K562 (cell line): ENCODE measurements around the gene GPN3. TPM values are rescaled to one million over a fixed set of nuclear protein-coding genes. Genes with fewer than 3 reads are reported as not detected.

Source experiments
- BDP1 ChIP-seq: IDR thresholded peaks from 3 replicates; pipeline ENCODE4 v1.6.1; 2011; ENCODE audit not compliant: insufficient read length, insufficient read depth
- ESRRB ChIP-seq: fragments of 250-450 bp; sonication (Bioruptor Pico); IDR thresholded peaks from 2 replicates; pipeline ENCODE4 v1.5.0; 2020; ENCODE audit warnings: mild to moderate bottlenecking, moderate library complexity, borderline replicate concordance
- FIP1L1 ChIP-seq: fragments of 200-400 bp; formaldehyde crosslinking; IDR thresholded peaks from 2 replicates; pipeline ENCODE4 v1.6.1; 2018; ENCODE audit warnings: mild to moderate bottlenecking, low read depth, low read length; ENCODE audit not compliant: poor library complexity, severe bottlenecking
- GTF2E2 ChIP-seq: fragments of 200-800 bp; sonication (Bioruptor generic); IDR thresholded peaks from 2 replicates; pipeline ENCODE4 v1.6.1; 2016; ENCODE audit warnings: missing genetic modification characterization, missing compliant biosample characterization
- HNRNPUL1 ChIP-seq: fragments of 200-400 bp; formaldehyde crosslinking; IDR thresholded peaks from 2 replicates; pipeline ENCODE4 v1.6.1; 2017; ENCODE audit warnings: low read length
- IRF2 ChIP-seq: sonication (generic); formaldehyde crosslinking; IDR thresholded peaks from 2 replicates; pipeline ENCODE4 v1.8.1; 2022; ENCODE audit warnings: mild to moderate bottlenecking, missing genetic modification reagents
- NFRKB ChIP-seq: fragments of 450-650 bp; IDR thresholded peaks from 2 replicates; pipeline ENCODE4 v1.6.1; 2016; ENCODE audit warnings: low read depth
- PHF20 ChIP-seq: fragments of 450-650 bp; IDR thresholded peaks from 2 replicates; pipeline ENCODE4 v1.6.1; 2018; ENCODE audit not compliant: partially characterized antibody
- SREBF1 ChIP-seq: fragments of 150-350 bp; IDR thresholded peaks from 2 replicates; pipeline ENCODE4 v1.6.1; 2014; ENCODE audit warnings: antibody characterized with exemption, low read depth, low read length, borderline replicate concordance
- TRIM28 ChIP-seq: fragments of 450-650 bp; IDR thresholded peaks from 2 replicates; pipeline ENCODE4 v1.6.1; 2017
- ZNF263 ChIP-seq: sonication (generic); formaldehyde crosslinking; IDR thresholded peaks from 2 replicates; pipeline ENCODE4 v1.8.0; 2022; ENCODE audit warnings: mild to moderate bottlenecking, missing genetic modification reagents, borderline replicate concordance
- ZNF561 ChIP-seq: fragments of 450-650 bp; formaldehyde crosslinking; conservative IDR thresholded peaks from 2 replicates; pipeline ENCODE4 v1.4.0; 2020; ENCODE audit warnings: mild to moderate bottlenecking, moderate library complexity
- polyA plus RNA-seq, 8 experiments: library from polyadenylated mRNA; depleted of rRNA in 4 of 8; stranded (reverse) in 5 of 8; unstranded in 3 of 8; fragments of >200 nt; fragmentation: Nextera tagmentation in 2 of 8; fragmentation: Illumina TruSeq in 1 of 8; extraction: Ambion mirVana in 2 of 8; extraction: Trizol in 1 of 8; gene quantifications; 2 replicates each; pipeline versions ENCODE4 v1.2.1 to v1.2.3, GENCODE V29; 2011 to 2014; ENCODE audit warnings: inconsistent platforms in 1 of 8, missing spikeins in 1 of 8
- total RNA-seq, 7 experiments: library from RNA; depleted of rRNA in 6 of 7; stranded (reverse); fragments of >200 nt in 6 of 7; fragmentation: Illumina TruSeq in 2 of 7; extraction: Trizol in 2 of 7; gene quantifications; 2 replicates each; pipeline versions ENCODE4 v1.2.1 to v1.2.3, GENCODE V29; 2011 to 2021; ENCODE audit warnings: low replicate concordance in 1 of 7
- TF ChIP-seq, protein P1 (sequence below): fragments of 450-650 bp; IDR thresholded peaks from 2 replicates; pipeline ENCODE4 v1.6.1; 2017; ENCODE audit warnings: antibody characterized with exemption, mild to moderate bottlenecking
- TF ChIP-seq, protein P2 (sequence below): fragments of 450-650 bp; IDR thresholded peaks from 2 replicates; pipeline ENCODE4 v1.6.1; 2017; ENCODE audit warnings: mild to moderate bottlenecking, moderate library complexity
- TF ChIP-seq, protein P3 (sequence below): fragments of 450-650 bp; conservative IDR thresholded peaks from 2 replicates; pipeline ENCODE4 v1.6.1; 2016; ENCODE audit warnings: missing genetic modification characterization, low read depth, mild to moderate bottlenecking, missing compliant biosample characterization, moderate library complexity
- TF ChIP-seq, protein P4 (sequence below), 2 experiments: fragments of 450-650 bp in 1 of 2; sonication (generic) in 1 of 2; formaldehyde crosslinking; conservative IDR thresholded peaks; 2 replicates each; pipeline versions ENCODE4 v1.4.0 to v1.8.1; 2020 to 2022; ENCODE audit warnings: mild to moderate bottlenecking in 1 of 2, missing genetic modification reagents in 1 of 2
- TF ChIP-seq, protein P5 (sequence below): fragments of 250-450 bp; sonication (Bioruptor Pico); IDR thresholded peaks from 2 replicates; pipeline ENCODE4 v1.5.0; 2022; ENCODE audit warnings: mild to moderate bottlenecking

GPN3 gene
- total and polyA plus RNA-seq, 9 of the 15 experiments (the other 6 are each of a cell fraction or from before 2014, with no cell fraction given), result 35.8 to 123 (median 64.2) TPM

DNA sequence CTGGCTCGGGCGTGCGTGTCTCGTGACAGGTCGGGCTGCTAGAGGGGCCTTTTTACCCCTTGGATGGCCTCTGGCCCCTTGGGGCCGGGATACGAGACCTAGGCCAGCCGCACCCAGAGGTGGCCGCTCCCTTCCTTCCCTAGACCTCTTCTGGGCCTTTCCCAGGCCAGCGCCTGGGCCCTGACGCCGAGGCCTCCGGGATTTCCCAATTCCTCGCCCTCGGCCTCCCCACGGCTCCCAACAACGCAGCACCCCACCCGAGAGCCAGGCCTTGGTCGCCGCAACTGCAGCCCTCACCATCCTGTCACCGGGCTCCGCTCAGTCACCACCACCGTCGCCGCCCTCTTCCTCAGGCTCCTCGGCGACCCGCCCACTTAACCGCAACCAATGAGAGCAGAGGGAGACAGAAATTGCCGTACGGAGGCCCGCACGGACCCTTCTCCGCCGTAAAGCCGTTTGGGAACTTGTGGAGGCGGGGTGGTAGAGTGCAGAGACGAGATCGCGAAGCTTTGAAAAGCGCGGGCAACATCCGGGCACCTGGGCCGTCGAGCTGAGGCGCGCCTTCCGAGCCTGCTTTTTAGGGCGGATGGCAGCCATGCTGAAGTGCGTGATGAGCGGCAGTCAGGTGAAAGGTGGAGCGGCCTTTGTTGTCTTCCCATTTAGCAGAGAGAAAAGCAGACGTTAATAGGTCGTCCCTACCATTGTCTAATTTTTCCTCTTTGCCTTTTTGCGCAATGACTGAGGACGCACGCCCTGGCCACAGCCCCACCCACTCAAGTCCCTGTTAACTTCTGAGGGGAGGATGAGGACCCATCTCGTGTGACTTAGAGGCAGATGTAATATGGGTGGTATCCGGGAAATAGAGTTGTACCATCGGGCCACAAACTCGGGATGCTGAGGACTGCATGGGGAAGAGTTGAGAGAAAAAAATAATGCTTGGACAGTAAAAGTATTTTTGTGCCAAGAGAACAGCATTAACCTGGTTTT is 34.0 kb upstream of the GPN3 start, which contains the start of the genes RAD9B and VPS29 (continued):
- TF ChIP-seq, protein P1, sequence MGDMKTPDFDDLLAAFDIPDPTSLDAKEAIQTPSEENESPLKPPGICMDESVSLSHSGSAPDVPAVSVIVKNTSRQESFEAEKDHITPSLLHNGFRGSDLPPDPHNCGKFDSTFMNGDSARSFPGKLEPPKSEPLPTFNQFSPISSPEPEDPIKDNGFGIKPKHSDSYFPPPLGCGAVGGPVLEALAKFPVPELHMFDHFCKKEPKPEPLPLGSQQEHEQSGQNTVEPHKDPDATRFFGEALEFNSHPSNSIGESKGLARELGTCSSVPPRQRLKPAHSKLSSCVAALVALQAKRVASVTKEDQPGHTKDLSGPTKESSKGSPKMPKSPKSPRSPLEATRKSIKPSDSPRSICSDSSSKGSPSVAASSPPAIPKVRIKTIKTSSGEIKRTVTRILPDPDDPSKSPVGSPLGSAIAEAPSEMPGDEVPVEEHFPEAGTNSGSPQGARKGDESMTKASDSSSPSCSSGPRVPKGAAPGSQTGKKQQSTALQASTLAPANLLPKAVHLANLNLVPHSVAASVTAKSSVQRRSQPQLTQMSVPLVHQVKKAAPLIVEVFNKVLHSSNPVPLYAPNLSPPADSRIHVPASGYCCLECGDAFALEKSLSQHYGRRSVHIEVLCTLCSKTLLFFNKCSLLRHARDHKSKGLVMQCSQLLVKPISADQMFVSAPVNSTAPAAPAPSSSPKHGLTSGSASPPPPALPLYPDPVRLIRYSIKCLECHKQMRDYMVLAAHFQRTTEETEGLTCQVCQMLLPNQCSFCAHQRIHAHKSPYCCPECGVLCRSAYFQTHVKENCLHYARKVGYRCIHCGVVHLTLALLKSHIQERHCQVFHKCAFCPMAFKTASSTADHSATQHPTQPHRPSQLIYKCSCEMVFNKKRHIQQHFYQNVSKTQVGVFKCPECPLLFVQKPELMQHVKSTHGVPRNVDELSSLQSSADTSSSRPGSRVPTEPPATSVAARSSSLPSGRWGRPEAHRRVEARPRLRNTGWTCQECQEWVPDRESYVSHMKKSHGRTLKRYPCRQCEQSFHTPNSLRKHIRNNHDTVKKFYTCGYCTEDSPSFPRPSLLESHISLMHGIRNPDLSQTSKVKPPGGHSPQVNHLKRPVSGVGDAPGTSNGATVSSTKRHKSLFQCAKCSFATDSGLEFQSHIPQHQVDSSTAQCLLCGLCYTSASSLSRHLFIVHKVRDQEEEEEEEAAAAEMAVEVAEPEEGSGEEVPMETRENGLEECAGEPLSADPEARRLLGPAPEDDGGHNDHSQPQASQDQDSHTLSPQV, result peak; percentile 100
- TF ChIP-seq, protein P2, sequence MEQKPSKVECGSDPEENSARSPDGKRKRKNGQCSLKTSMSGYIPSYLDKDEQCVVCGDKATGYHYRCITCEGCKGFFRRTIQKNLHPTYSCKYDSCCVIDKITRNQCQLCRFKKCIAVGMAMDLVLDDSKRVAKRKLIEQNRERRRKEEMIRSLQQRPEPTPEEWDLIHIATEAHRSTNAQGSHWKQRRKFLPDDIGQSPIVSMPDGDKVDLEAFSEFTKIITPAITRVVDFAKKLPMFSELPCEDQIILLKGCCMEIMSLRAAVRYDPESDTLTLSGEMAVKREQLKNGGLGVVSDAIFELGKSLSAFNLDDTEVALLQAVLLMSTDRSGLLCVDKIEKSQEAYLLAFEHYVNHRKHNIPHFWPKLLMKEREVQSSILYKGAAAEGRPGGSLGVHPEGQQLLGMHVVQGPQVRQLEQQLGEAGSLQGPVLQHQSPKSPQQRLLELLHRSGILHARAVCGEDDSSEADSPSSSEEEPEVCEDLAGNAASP, result no peak
- no peak for TF ChIP-seq TRIM28
- TF ChIP-seq, protein P3, sequence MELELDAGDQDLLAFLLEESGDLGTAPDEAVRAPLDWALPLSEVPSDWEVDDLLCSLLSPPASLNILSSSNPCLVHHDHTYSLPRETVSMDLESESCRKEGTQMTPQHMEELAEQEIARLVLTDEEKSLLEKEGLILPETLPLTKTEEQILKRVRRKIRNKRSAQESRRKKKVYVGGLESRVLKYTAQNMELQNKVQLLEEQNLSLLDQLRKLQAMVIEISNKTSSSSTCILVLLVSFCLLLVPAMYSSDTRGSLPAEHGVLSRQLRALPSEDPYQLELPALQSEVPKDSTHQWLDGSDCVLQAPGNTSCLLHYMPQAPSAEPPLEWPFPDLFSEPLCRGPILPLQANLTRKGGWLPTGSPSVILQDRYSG, result peak; percentile 96
- TF ChIP-seq ESRRB (CRISPR knock-in tag), result no peak
- peak; percentile 64; the same call in 1 of the 2 replicates for TF ChIP-seq ZNF263 (CRISPR knock-in tag)
- no peak; the same call in 1 of the 2 replicates for TF ChIP-seq ZNF561 (CRISPR knock-in tag)
- no peak for TF ChIP-seq HNRNPUL1
- TF ChIP-seq NFRKB, result peak; percentile 94
- TF ChIP-seq FIP1L1, result peak; percentile 57
- TF ChIP-seq IRF2 (CRISPR knock-in tag), result no peak
- no peak for TF ChIP-seq BDP1
- peak; percentile 51 for TF ChIP-seq GTF2E2 (tag)
- TF ChIP-seq PHF20, result peak; percentile 49
- TF ChIP-seq SREBF1, result no peak
- TF ChIP-seq, protein P4, sequence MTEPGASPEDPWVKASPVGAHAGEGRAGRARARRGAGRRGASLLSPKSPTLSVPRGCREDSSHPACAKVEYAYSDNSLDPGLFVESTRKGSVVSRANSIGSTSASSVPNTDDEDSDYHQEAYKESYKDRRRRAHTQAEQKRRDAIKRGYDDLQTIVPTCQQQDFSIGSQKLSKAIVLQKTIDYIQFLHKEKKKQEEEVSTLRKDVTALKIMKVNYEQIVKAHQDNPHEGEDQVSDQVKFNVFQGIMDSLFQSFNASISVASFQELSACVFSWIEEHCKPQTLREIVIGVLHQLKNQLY (CRISPR knock-in tag; conservative IDR thresholded peaks at IDR 0.05), result peak in 1 of 2 experiments; percentile 95; a peak in 2 of 4 replicates
- TF ChIP-seq, protein P5, sequence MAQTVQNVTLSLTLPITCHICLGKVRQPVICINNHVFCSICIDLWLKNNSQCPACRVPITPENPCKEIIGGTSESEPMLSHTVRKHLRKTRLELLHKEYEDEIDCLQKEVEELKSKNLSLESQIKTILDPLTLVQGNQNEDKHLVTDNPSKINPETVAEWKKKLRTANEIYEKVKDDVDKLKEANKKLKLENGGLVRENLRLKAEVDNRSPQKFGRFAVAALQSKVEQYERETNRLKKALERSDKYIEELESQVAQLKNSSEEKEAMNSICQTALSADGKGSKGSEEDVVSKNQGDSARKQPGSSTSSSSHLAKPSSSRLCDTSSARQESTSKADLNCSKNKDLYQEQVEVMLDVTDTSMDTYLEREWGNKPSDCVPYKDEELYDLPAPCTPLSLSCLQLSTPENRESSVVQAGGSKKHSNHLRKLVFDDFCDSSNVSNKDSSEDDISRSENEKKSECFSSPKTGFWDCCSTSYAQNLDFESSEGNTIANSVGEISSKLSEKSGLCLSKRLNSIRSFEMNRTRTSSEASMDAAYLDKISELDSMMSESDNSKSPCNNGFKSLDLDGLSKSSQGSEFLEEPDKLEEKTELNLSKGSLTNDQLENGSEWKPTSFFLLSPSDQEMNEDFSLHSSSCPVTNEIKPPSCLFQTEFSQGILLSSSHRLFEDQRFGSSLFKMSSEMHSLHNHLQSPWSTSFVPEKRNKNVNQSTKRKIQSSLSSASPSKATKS (CRISPR knock-in tag), result no peak
